HepG2 (cell line): ENCODE data around the gene OR4D9. TPM values are rescaled to one million over a fixed set of nuclear protein-coding genes. Genes with fewer than 3 reads are reported as not detected.

ENCODE experiments used
- CENPT ChIP-seq: sonication (generic); formaldehyde crosslinking; IDR thresholded peaks from 2 replicates; pipeline ENCODE4 v1.8.0; 2022; ENCODE audit warnings: low read depth, mild to moderate bottlenecking, moderate library complexity, missing genetic modification reagents
- CENPX ChIP-seq: sonication (generic); formaldehyde crosslinking; IDR thresholded peaks from 2 replicates; pipeline ENCODE4 v1.9.0; 2021; ENCODE audit warnings: mild to moderate bottlenecking, missing genetic modification reagents, moderate library complexity
- ELF4 ChIP-seq: sonication (generic); formaldehyde crosslinking; IDR thresholded peaks from 2 replicates; pipeline ENCODE4 v1.5.0; 2020; ENCODE audit warnings: missing genetic modification reagents, mild to moderate bottlenecking, moderate library complexity, borderline replicate concordance
- ETV6 ChIP-seq: sonication (generic); formaldehyde crosslinking; conservative IDR thresholded peaks from 2 replicates; pipeline ENCODE4 v1.4.0; 2020; ENCODE audit warnings: missing genetic modification reagents
- GMEB2 ChIP-seq: IDR thresholded peaks from 2 replicates; pipeline ENCODE4 v1.6.1; 2016; ENCODE audit warnings: missing biosample characterization, missing genetic modification reagents, low read depth
- KIAA2018 ChIP-seq: sonication (generic); formaldehyde crosslinking; IDR thresholded peaks from 2 replicates; pipeline ENCODE4 v1.5.0; 2020; ENCODE audit warnings: mild to moderate bottlenecking, missing genetic modification reagents, borderline replicate concordance
- MTF2 ChIP-seq: sonication (generic); formaldehyde crosslinking; IDR thresholded peaks from 2 replicates; pipeline ENCODE4 v1.5.0; 2020; ENCODE audit warnings: missing genetic modification reagents, borderline replicate concordance
- NFKB2 ChIP-seq: sonication (generic); formaldehyde crosslinking; IDR thresholded peaks from 2 replicates; pipeline ENCODE4 v1.4.0; 2020; ENCODE audit warnings: missing genetic modification reagents, borderline replicate concordance
- REPIN1 ChIP-seq: sonication (generic); formaldehyde crosslinking; IDR thresholded peaks from 2 replicates; pipeline ENCODE4 v1.8.0; 2022; ENCODE audit warnings: missing genetic modification reagents, low read depth, mild to moderate bottlenecking, borderline replicate concordance
- SP4 ChIP-seq: sonication (generic); formaldehyde crosslinking; IDR thresholded peaks from 2 replicates; pipeline ENCODE4 v1.8.1; 2023; ENCODE audit warnings: mild to moderate bottlenecking, missing genetic modification reagents
- TOPORS ChIP-seq: sonication (generic); formaldehyde crosslinking; IDR thresholded peaks from 2 replicates; pipeline ENCODE4 v1.8.0; 2023; ENCODE audit warnings: mild to moderate bottlenecking, missing genetic modification reagents
- ZMYM3 ChIP-seq: sonication (generic); formaldehyde crosslinking; IDR thresholded peaks from 2 replicates; pipeline ENCODE4 v1.5.1; 2020; ENCODE audit warnings: mild to moderate bottlenecking, missing genetic modification reagents
- ZNF205 ChIP-seq: IDR thresholded peaks from 2 replicates; pipeline ENCODE4 v1.6.1; 2018; ENCODE audit warnings: missing biosample characterization, missing genetic modification reagents
- ZNF275 ChIP-seq: sonication (generic); formaldehyde crosslinking; IDR thresholded peaks from 2 replicates; pipeline ENCODE4 v1.8.0; 2022; ENCODE audit warnings: missing genetic modification reagents, mild to moderate bottlenecking, inconsistent platforms, borderline replicate concordance
- ZNF460 ChIP-seq: sonication (generic); formaldehyde crosslinking; IDR thresholded peaks from 2 replicates; pipeline ENCODE4 v1.5.1; 2020; ENCODE audit warnings: missing genetic modification reagents, mild to moderate bottlenecking, borderline replicate concordance
- ZNF530 ChIP-seq: sonication (generic); formaldehyde crosslinking; IDR thresholded peaks from 2 replicates; pipeline ENCODE4 v1.5.0; 2020; ENCODE audit warnings: low read depth, mild to moderate bottlenecking, missing genetic modification reagents
- ZNF691 ChIP-seq: sonication (generic); formaldehyde crosslinking; IDR thresholded peaks from 2 replicates; pipeline ENCODE4 v1.4.0; 2020; ENCODE audit warnings: missing genetic modification reagents, low read depth, mild to moderate bottlenecking, borderline replicate concordance
- polyA plus RNA-seq, 8 experiments: library from polyadenylated mRNA; depleted of rRNA in 3 of 8; stranded (reverse) in 7 of 8; unstranded in 1 of 8; fragments of >200 nt; fragmentation: Illumina TruSeq in 4 of 8; extraction: Trizol in 4 of 8; gene quantifications; 2 replicates each; pipeline versions ENCODE4 v1.2.1 to v1.2.3, GENCODE V29; 2011 to 2016; ENCODE audit warnings: low read depth in 4 of 8, missing spikeins in 1 of 8, mixed read lengths in 1 of 8; ENCODE audit not compliant: insufficient read depth in 1 of 8
- total RNA-seq, 5 experiments: library from RNA; depleted of rRNA; stranded (reverse); fragments of >200 nt; fragmentation: Illumina TruSeq; extraction: Trizol; gene quantifications; 2 replicates each; pipeline ENCODE4 v1.2.3, GENCODE V29; 2016; ENCODE audit warnings: low read depth in 1 of 5

Gene OR4D9
- total and polyA plus RNA-seq, 2 of the 13 experiments (the other 11 are each of a cell fraction or from before 2014, with no cell fraction given): not detected

GRCh38 chr11:59556115-59556916 lies 45.0 kb downstream of the OR4D9 start (continued):
- TF ChIP-seq ETV6: no peak
- no peak for TF ChIP-seq ELF4
- no peak for TF ChIP-seq ZMYM3
- no peak for TF ChIP-seq ZNF530 (CRISPR knock-in tag)
- TF ChIP-seq CENPT (CRISPR knock-in tag): no peak
- no peak for TF ChIP-seq NFKB2 (CRISPR knock-in tag)
- 0 out of 2 replicates have a peak, but pooled peaks have one; percentile 56 for TF ChIP-seq REPIN1
- no peak for TF ChIP-seq ZNF460 (CRISPR knock-in tag)
- no peak for TF ChIP-seq SP4 (CRISPR knock-in tag)
- no peak for TF ChIP-seq TOPORS (CRISPR knock-in tag)
- no peak for TF ChIP-seq MTF2
- TF ChIP-seq GMEB2 (CRISPR knock-in tag): no peak
- TF ChIP-seq KIAA2018 (CRISPR knock-in tag): no peak
- no peak for TF ChIP-seq ZNF691 (CRISPR knock-in tag)
- TF ChIP-seq ZNF275 (CRISPR knock-in tag): no peak
- TF ChIP-seq ZNF205 (CRISPR knock-in tag): no peak
- no peak for TF ChIP-seq CENPX (CRISPR knock-in tag)
